HL-60 (cell line): Measurements from ENCODE around the gene TAS1R1.

ENCODE experiments used
- DNase-seq, 2 experiments: peaks; one replicate each; pipeline ENCODE4 v3.0.0-alpha.2; 2010 to 2020; ENCODE audit warnings: low read depth in 1 of 2, low spot score in 1 of 2
- H3K27ac ChIP-seq: fragments of 250-450 bp; sonication (Bioruptor Pico); replicated peaks from 2 replicates; pipeline ENCODE4 v1.5.1; 2020; ENCODE audit warnings: mild to moderate bottlenecking, moderate library complexity
- H3K27me3 ChIP-seq: fragments of 250-450 bp; sonication (Bioruptor Pico); 2 replicates; pipeline ENCODE4 v1.5.1; 2021; ENCODE audit warnings: mild to moderate bottlenecking, moderate library complexity; ENCODE audit not compliant: insufficient read depth, poor library complexity, severe bottlenecking
- H3K4me3 ChIP-seq: replicated peaks from 2 replicates; pipeline ENCODE4 v1.5.1; 2011; ENCODE audit warnings: mild to moderate bottlenecking, control low read depth, low read length; ENCODE audit not compliant: insufficient read depth
- CTCF ChIP-seq: IDR thresholded peaks from one replicate; pipeline ENCODE4 v1.5.1; 2011; ENCODE audit warnings: low read length, control low read depth, inconsistent platforms; ENCODE audit not compliant: insufficient read depth
- GABPA ChIP-seq: IDR thresholded peaks from 2 replicates; pipeline ENCODE4 v1.6.1; 2012; ENCODE audit warnings: low read depth
- POLR2AphosphoS5 ChIP-seq: IDR thresholded peaks from 2 replicates; pipeline ENCODE4 v1.6.1; 2012; ENCODE audit warnings: low read depth
- SPI1 ChIP-seq: IDR thresholded peaks from 2 replicates; pipeline ENCODE4 v1.6.1; 2012; ENCODE audit warnings: low read depth, mild to moderate bottlenecking, borderline replicate concordance
- TF ChIP-seq, protein P1 (sequence below): IDR thresholded peaks from 2 replicates; pipeline ENCODE4 v1.6.1; 2012; ENCODE audit warnings: low read depth; ENCODE audit not compliant: insufficient replicate concordance

TAS1R1 gene

GRCh38 chr1:6523566-6523965, 31.5 kb upstream of the TAS1R1 start:
- TF ChIP-seq, protein P1, sequence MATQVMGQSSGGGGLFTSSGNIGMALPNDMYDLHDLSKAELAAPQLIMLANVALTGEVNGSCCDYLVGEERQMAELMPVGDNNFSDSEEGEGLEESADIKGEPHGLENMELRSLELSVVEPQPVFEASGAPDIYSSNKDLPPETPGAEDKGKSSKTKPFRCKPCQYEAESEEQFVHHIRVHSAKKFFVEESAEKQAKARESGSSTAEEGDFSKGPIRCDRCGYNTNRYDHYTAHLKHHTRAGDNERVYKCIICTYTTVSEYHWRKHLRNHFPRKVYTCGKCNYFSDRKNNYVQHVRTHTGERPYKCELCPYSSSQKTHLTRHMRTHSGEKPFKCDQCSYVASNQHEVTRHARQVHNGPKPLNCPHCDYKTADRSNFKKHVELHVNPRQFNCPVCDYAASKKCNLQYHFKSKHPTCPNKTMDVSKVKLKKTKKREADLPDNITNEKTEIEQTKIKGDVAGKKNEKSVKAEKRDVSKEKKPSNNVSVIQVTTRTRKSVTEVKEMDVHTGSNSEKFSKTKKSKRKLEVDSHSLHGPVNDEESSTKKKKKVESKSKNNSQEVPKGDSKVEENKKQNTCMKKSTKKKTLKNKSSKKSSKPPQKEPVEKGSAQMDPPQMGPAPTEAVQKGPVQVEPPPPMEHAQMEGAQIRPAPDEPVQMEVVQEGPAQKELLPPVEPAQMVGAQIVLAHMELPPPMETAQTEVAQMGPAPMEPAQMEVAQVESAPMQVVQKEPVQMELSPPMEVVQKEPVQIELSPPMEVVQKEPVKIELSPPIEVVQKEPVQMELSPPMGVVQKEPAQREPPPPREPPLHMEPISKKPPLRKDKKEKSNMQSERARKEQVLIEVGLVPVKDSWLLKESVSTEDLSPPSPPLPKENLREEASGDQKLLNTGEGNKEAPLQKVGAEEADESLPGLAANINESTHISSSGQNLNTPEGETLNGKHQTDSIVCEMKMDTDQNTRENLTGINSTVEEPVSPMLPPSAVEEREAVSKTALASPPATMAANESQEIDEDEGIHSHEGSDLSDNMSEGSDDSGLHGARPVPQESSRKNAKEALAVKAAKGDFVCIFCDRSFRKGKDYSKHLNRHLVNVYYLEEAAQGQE, result no peak
- peak; percentile 25 for TF ChIP-seq CTCF
- no peaks in the 10 kb centered on the region for H3K27me3 ChIP-seq
- peak in 1 of 2 experiments; percentile 29 for DNase-seq
- H3K27ac ChIP-seq, result no peak overlapping the region
- H3K4me3 ChIP-seq, result no peak overlapping the region

- Histone ChIP-seq H3K27ac (no peak overlapping the region), H3K27me3 (no peaks in the 10 kb centered on the region), H3K4me3 (no peak overlapping the region)
- no peak for TF ChIP-seq POLR2AphosphoS5
- TF ChIP-seq SPI1, result no peak
- TF ChIP-seq CTCF, result no peak
- TF ChIP-seq GABPA, result no peak
- TF ChIP-seq, protein P1, result no peak
- no peak for DNase-seq
Measured at GRCh38 chr1:6526316-6526715, 28.8 kb upstream of the TAS1R1 start.

DNA sequence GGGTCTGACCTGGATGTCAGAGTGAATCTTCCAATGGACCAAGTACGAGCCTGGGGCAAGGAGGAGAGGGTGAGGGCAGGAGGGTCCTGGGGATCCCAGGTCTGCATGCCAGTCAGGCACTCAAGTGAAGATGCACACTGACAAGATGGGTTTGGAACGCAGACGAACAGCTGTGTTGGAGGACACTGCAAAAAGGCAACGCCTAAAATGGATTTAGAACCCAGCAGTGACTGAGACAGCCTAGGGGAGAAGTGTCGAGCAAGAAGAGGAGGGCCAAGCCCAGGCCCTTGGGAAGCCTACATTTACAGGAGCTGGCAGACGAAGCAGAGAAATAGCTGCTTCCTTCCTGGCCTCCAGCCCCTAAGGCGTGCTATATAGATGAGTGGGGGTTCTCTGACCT, 26.6 kb upstream of the TAS1R1 start:
- Histone ChIP-seq H3K4me3 (no peak overlapping the region), H3K27ac (no peak overlapping the region), H3K27me3 (no peaks in the 10 kb centered on the region)
- TF ChIP-seq CTCF, result no peak
- TF ChIP-seq POLR2AphosphoS5, result no peak
- TF ChIP-seq, protein P1, result no peak
- TF ChIP-seq SPI1, result no peak
- no peak for TF ChIP-seq GABPA
- DNase-seq, result no peak
